ENCODE data around the gene GRIK1.
"Not testable (repeated sequence)": the region's sequence is repeated elsewhere in the genome, so short reads cannot be mapped to it uniquely, and the experiment has no call there.

Gene GRIK1

GRCh38 chr21:29610779-29611360 is 328.9 kb downstream of the GRIK1 start:
- no peak for TF ChIP-seq CTCF (IDR thresholded peaks at IDR 0.05; ENCODE audit: low read depth, low read length)
- no peak overlapping the region for H3K4me3 ChIP-seq (ENCODE audit: low read depth, low read length)

GRCh38 chr21:29606613-29607012 is 333.2 kb downstream of the GRIK1 start:
- no peak overlapping the region for H3K4me3 ChIP-seq (ENCODE audit: low read depth, low read length)
- TF ChIP-seq CTCF (IDR thresholded peaks at IDR 0.05; ENCODE audit: low read depth, low read length): no peak

GRCh38 chr21:29605219-29605618 is 334.6 kb downstream of the GRIK1 start:
- not testable (repeated sequence) for H3K4me3 ChIP-seq (ENCODE audit: low read depth, low read length)

GRCh38 chr21:29604076-29604475 is 335.7 kb downstream of the GRIK1 start:
- H3K4me3 ChIP-seq (ENCODE audit: low read depth, low read length): no peak overlapping the region
- TF ChIP-seq CTCF (IDR thresholded peaks at IDR 0.05; ENCODE audit: low read depth, low read length): no peak

GRCh38 chr21:29601047-29601446 is 338.7 kb downstream of the GRIK1 start:
- no peak for TF ChIP-seq CTCF (IDR thresholded peaks at IDR 0.05; ENCODE audit: low read depth, low read length)

GRCh38 chr21:29586696-29587095 is 353.1 kb downstream of the GRIK1 start:
- no peak overlapping the region for H3K4me3 ChIP-seq (ENCODE audit: low read depth, low read length)
- TF ChIP-seq CTCF (IDR thresholded peaks at IDR 0.05; ENCODE audit: low read depth, low read length): no peak

More at GRCh38 chr21:29601047-29601446, 338.7 kb downstream of the GRIK1 start:
- H3K4me3 ChIP-seq (ENCODE audit: low read depth, low read length): no peak overlapping the region

GRCh38 chr21:29585462-29585861 is 354.3 kb downstream of the GRIK1 start:
- no peak for TF ChIP-seq CTCF (IDR thresholded peaks at IDR 0.05; ENCODE audit: low read depth, low read length)

GRCh38 chr21:29583424-29583924 is 356.3 kb downstream of the GRIK1 start:
- no peak overlapping the region for H3K4me3 ChIP-seq (ENCODE audit: low read depth, low read length)
- no peak for TF ChIP-seq CTCF (IDR thresholded peaks at IDR 0.05; ENCODE audit: low read depth, low read length)

More at GRCh38 chr21:29585462-29585861, 354.3 kb downstream of the GRIK1 start:
- no peak overlapping the region for H3K4me3 ChIP-seq (ENCODE audit: low read depth, low read length)

Measured in WI38 (cell line).